ENCODE results near the gene GNG7. TPM values are rescaled to one million over a fixed set of nuclear protein-coding genes. Genes with fewer than 3 reads are reported as not detected.
"Not testable (repeated sequence)": the region's sequence is repeated elsewhere in the genome, so short reads cannot be mapped to it uniquely, and the experiment has no call there.

Gene GNG7
- total and polyA plus RNA-seq, 8 donors = 4.0 to 8.8 (median 6.0) TPM

DNA sequence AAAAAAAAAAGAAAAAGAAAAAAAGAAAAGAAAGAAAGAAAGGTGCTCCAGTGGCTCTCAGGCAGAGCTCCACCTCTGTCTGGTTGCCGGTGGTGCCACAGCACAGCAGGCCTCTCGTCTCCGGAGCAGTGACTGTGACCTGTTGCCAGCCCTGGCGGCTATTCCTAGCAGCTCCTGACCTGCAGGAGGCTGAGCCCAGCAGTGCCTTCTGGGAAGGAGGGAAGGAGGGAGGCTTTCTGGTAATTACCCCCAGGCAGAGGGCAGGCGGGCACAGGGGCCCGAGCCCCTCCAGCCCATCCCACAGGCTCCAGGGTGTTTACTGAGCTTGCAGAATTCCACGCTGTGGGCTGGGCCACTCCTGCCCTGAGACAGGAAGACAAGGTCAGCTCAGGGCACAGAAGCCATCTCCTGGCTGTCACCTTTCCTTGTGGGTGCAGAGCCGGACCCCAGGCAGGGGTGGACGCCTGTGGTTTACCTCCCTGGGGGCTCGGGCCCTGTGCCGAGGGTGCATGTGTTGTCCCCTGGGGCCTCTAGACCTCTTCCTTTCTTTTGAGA lies 77.9 kb downstream of the GNG7 start:
- no peak for FAIRE-seq
- intact Hi-C loops (cut with DNase I) = no loop called here

DNA sequence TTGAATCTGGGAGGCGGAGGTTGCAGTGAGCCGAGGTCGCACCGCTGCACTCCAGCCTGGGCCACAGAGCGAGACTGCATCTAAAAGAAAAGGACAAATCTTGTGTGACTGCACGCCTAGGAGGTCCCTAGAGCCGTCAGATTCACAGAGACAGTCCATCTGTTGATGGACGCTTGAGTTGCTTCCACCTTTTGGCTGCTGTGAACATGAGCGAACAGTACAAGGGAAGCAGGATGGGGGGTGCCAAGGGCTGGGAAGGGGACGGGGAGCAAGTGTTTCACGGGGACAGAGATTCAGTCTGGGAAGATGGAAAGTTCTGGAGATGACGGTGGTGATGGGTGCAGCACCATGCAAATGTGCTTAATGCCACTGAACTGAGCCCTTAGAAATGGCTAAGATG lies 78.7 kb downstream of the GNG7 start:
- FAIRE-seq = no peak
- ATAC-seq = no peak
- intact Hi-C loops (cut with DNase I) = no loop called here
- no peaks in the 10 kb centered on the region for H3K27me3 ChIP-seq
- TF ChIP-seq, protein P1, sequence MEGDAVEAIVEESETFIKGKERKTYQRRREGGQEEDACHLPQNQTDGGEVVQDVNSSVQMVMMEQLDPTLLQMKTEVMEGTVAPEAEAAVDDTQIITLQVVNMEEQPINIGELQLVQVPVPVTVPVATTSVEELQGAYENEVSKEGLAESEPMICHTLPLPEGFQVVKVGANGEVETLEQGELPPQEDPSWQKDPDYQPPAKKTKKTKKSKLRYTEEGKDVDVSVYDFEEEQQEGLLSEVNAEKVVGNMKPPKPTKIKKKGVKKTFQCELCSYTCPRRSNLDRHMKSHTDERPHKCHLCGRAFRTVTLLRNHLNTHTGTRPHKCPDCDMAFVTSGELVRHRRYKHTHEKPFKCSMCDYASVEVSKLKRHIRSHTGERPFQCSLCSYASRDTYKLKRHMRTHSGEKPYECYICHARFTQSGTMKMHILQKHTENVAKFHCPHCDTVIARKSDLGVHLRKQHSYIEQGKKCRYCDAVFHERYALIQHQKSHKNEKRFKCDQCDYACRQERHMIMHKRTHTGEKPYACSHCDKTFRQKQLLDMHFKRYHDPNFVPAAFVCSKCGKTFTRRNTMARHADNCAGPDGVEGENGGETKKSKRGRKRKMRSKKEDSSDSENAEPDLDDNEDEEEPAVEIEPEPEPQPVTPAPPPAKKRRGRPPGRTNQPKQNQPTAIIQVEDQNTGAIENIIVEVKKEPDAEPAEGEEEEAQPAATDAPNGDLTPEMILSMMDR (IDR thresholded peaks at IDR 0.05) = no peak
- WGBS, 2 donors = 91 to 95% methylated on average over 12 of the region's 12 CpGs
- H3K27ac ChIP-seq = no peak overlapping the region
- no peak overlapping the region for H3K4me3 ChIP-seq
- no peaks in the 10 kb centered on the region for H3K36me3 ChIP-seq
- H3K9me3 ChIP-seq = no peaks in the 10 kb centered on the region
- peaks cover 0 to 24% (median 3%) of the 10 kb centered on the region in 3 donors for H3K4me1 ChIP-seq
- DNase-seq = no peak

More for the DNA sequence above, 77.9 kb downstream of the GNG7 start:
- TF ChIP-seq, protein P1 (IDR thresholded peaks at IDR 0.05) = no peak
- Histone ChIP-seq H3K4me3 (no peak overlapping the region), H3K27me3 (no peaks in the 10 kb centered on the region), H3K36me3 (no peaks in the 10 kb centered on the region), H3K4me1 (peaks cover 0 to 24% (median 3%) of the 10 kb centered on the region in 3 donors), H3K27ac (peak overlapping the region in 1 of 4 donors; percentile 9), H3K9me3 (no peaks in the 10 kb centered on the region)
- ATAC-seq (peak in 3 of 4 donors; percentile 36 to 53 (median 40)), DNase-seq (peak in 4 of 6 donors; percentile 54 to 63 (median 56))
- WGBS, 2 donors = 56 to 63% methylated on average over 10 to 11 of the region's 11 CpGs

DNA sequence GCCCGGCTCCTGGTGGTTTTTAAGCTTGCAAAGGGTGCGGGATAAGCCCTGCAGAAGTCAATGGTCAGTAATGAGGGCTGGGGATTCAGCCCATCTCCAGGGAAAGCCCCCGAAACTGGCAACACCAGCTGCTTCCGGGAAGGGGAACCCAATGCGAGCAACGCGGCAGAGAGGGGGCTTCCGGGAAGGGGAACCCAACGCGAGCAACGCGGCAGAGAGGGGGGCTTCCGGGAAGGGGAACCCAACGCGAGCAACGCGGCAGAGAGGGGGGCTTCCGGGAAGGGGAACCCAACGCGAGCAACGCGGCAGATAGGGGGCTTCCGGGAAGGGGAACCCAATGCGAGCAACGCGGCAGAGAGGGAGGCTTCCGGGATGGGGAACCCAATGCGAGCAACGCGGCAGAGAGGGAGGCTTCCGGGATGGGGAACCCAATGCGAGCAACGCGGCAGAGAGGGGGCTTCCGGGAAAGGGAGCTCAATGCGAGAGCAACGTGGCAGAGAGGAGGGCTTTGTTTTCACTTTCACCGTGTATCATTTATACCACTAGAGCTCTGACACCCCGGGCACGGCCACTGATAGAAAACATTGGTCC lies 80.0 kb downstream of the GNG7 start:
- H3K9me3 ChIP-seq; ATAC-seq; FAIRE-seq; H3K4me3 ChIP-seq; H3K36me3 ChIP-seq; DNase-seq; H3K27me3 ChIP-seq; intact Hi-C loops (cut with DNase I); H3K27ac ChIP-seq: not testable (repeated sequence)
- peaks cover 0 to 17% (median 3%) of the 10 kb centered on the region in 3 donors for H3K4me1 ChIP-seq
- 91% methylated on average over 40 of the region's 40 CpGs for WGBS, 2 donors

DNA sequence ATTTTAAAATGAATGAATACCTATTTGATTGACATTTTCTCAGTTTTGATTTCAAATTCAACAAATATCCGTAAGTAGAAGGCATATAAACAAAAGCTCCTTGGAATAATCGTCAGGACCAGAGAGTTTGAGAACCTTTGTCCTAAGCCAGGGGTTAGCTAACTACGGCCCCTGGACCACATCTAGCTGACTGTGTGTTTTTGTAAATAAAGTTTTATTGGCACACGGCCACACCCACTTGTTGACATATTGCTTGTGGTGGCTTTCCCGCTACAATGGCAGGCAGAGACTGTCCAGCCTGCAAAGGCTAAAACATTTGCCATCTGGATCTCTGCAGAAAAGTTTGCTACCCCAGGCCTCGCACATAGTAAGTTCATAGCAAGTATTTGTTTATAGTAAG lies 83.4 kb downstream of the GNG7 start:
- no peaks in the 10 kb centered on the region for H3K36me3 ChIP-seq
- no peaks in the 10 kb centered on the region for H3K9me3 ChIP-seq
- H3K4me1 ChIP-seq = peaks cover 0 to 9% (median 0%) of the 10 kb centered on the region in 3 donors
- H3K27ac ChIP-seq = peak overlapping the region in 1 of 4 donors; percentile 41
- DNase-seq (no peak), FAIRE-seq (no peak), ATAC-seq (no peak)
- 86 to 92% methylated on average over 6 of the region's 6 CpGs for WGBS, 2 donors
- H3K27me3 ChIP-seq = no peaks in the 10 kb centered on the region
- intact Hi-C loops (cut with DNase I) = loop anchor here in 1 of 3 donors (10.0 kb wide), 1 partner anchor 154 kb away; no protein-coding TSS in a partner anchor
- TF ChIP-seq, protein P1 (IDR thresholded peaks at IDR 0.05) = no peak
- no peak overlapping the region for H3K4me3 ChIP-seq

DNA sequence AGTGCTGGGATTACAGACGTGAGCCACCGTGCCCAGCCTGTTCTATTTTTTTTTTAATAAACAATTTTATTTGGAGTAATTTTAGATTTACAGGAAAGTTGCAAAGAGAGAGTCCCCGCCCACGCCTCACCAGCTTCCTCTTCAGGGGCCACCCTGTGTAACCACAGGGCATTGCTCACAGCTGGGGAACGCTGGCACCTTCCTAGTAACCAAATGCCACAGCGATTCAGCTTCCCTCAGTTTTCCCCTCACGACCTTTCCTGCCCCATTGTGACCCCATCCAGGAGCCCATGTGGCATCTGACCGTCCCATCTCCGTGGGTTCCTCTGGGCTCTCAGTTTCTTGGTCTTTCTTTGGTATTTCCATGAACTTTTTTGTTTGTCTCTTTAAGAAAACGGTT lies 83.9 kb downstream of the GNG7 start:
- Histone ChIP-seq H3K4me3 (no peak overlapping the region), H3K4me1 (peaks cover 0 to 9% (median 0%) of the 10 kb centered on the region in 3 donors), H3K9me3 (no peaks in the 10 kb centered on the region), H3K36me3 (no peaks in the 10 kb centered on the region), H3K27me3 (no peaks in the 10 kb centered on the region), H3K27ac (peak overlapping the region in 1 of 4 donors; percentile 41)
- TF ChIP-seq, protein P1 (IDR thresholded peaks at IDR 0.05) = no peak
- 85 to 89% methylated on average over 10 of the region's 10 CpGs for WGBS, 2 donors
- intact Hi-C loops (cut with DNase I) = loop anchor here in 1 of 3 donors (10.0 kb wide), 1 partner anchor 154 kb away; no protein-coding TSS in a partner anchor
- FAIRE-seq = no peak
- peak in 2 of 4 donors; percentile 24 to 43 for ATAC-seq
- DNase-seq = peak in 2 of 6 donors; percentile 18 to 66

Measured in pancreas (tissue), 10 donors.